Esophagus muscularis mucosa (tissue), 4 donors: ENCODE results near the gene FAM131C. TPM values are rescaled to one million over a fixed set of nuclear protein-coding genes. Genes with fewer than 3 reads are reported as not detected.
"Not testable (repeated sequence)": the region's sequence is repeated elsewhere in the genome, so short reads cannot be mapped to it uniquely, and the experiment has no call there.

Source experiments
- DNase-seq: peaks from one replicate; pipeline ENCODE4 v3.0.0-alpha.2; 2017; ENCODE audit errors: extremely low spot score
- H3K27ac ChIP-seq, 4 donors: fragments of 200-600 bp; sonication (generic); replicated peaks in 1 of 4; 1 replicate in 3 of 4; 2 replicates in 1 of 4; pipeline ENCODE4 v1.5.1; 2016 to 2019; ENCODE audit warnings: mild to moderate bottlenecking in 1 of 4
- H3K27me3 ChIP-seq, 4 donors: fragments of 200-600 bp; sonication (generic); one replicate each; pipeline versions ENCODE4 v1.5.1 to v1.6.0; 2016 to 2019
- H3K36me3 ChIP-seq, 4 donors: fragments of 200-600 bp; sonication (generic); one replicate each; pipeline ENCODE4 v1.5.1; 2016 to 2019
- H3K4me1 ChIP-seq, 4 donors: fragments of 200-600 bp; sonication (generic); one replicate each; pipeline ENCODE4 v1.5.1; 2016 to 2019
- H3K4me3 ChIP-seq, 4 donors: fragments of 200-600 bp; sonication (generic); 1 replicate in 2 of 4; 2 replicates in 2 of 4; pipeline ENCODE4 v1.5.1; 2016 to 2019; ENCODE audit warnings: mild to moderate bottlenecking in 4 of 4, moderate library complexity in 1 of 4
- H3K9me3 ChIP-seq, 4 donors: fragments of 200-600 bp; sonication (generic); 1 replicate in 3 of 4; 2 replicates in 1 of 4; pipeline ENCODE4 v1.5.1; 2016 to 2019
- EP300 ChIP-seq: sonication (generic); formaldehyde crosslinking; IDR thresholded peaks from one replicate; pipeline ENCODE4 v1.6.1; 2017; ENCODE audit warnings: antibody characterized with exemption
- POLR2A ChIP-seq: fragments of 450-650 bp; IDR thresholded peaks from one replicate; pipeline ENCODE4 v1.6.1; 2017; ENCODE audit warnings: antibody characterized with exemption, moderate library complexity, mild to moderate bottlenecking, low read depth
- POLR2AphosphoS5 ChIP-seq, 2 donors: sonication (generic); formaldehyde crosslinking; IDR thresholded peaks; one replicate each; pipeline ENCODE4 v1.6.1; 2017; ENCODE audit warnings: antibody characterized with exemption in 2 of 2
- WGBS: methylation state at CpG from one replicate; pipeline ENCODE4 v1.1.5; 2018; 5-methylcytosine and 5-hydroxymethylcytosine counted together
- intact Hi-C: fragments of 100-400 bp; cut with DNase I; formaldehyde crosslinking; loops from one replicate; pipeline ENCODE4 v1.15.1; 2023
- total RNA-seq, 4 donors: library from RNA; depleted of rRNA; stranded (reverse); fragments of >200 nt; gene quantifications; one replicate each; pipeline versions ENCODE4 v1.1.0 to v1.2.1, GENCODE V29; 2016
- TF ChIP-seq, protein P1 (sequence below), 3 experiments: fragments of 200-600 bp in 2 of 3; fragments of 450-650 bp in 1 of 3; sonication (generic) in 2 of 3; IDR thresholded peaks; one replicate each; pipeline ENCODE4 v1.5.1; 2017 to 2019; ENCODE audit warnings: antibody characterized with exemption in 3 of 3, mild to moderate bottlenecking in 2 of 3, moderate library complexity in 1 of 3

Gene FAM131C
- total RNA-seq, 4 donors from 2014 or later, result 0.33 to 0.39 TPM; not detected in 2

DNA sequence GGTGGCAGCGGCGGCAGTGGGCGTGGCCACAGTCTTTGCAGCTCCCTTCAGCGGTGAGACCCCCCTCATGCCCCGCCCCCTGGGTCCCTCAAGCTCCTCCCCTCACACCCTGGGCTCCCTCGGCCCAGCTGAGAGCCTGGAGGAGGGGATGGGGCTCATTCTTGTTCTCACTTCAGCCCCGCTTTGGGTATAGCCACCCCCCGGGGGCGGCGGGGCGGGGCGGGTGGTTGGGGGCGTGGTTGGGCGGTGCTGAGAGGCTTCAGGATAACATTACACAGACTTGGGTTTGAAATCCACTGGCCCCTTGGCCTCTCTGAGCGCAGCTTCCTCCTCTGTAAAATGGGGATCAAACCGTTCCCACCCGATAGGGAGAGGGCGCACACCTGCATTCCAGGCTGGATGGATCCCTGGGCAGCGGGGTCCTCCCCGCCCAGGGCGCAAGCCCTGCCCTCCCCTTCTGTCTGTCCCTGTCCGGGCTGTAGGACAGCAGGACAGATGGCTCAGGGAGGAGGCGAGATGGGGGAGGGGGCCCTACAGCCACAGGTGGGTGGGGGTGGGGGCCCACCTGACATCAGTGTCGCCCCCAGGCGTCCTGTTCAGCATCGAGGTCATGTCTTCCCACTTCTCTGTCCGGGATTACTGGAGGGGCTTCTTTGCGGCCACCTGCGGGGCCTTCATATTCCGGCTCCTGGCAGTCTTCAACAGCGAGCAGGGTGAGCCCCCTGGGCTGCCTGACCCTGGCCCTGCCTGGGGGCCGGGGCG, 46.5 kb downstream of the FAM131C start:
- peaks cover 9 to 21% (median 17%) of the 10 kb centered on the region in 4 donors for H3K4me1 ChIP-seq
- no peak for DNase-seq
- H3K4me3 ChIP-seq, result peak overlapping the region; percentile 39 to 48 (median 46)
- 17% methylated on average over 6 of the region's 33 CpGs for WGBS
- intact Hi-C loops, result no loop called here
- peak overlapping the region in 1 of 4 donors; percentile 61 for H3K27ac ChIP-seq
- H3K36me3 ChIP-seq, result no peaks in the 10 kb centered on the region
- no peaks in the 10 kb centered on the region for H3K9me3 ChIP-seq
- H3K27me3 ChIP-seq, result no peaks in the 10 kb centered on the region
- TF ChIP-seq EP300 (no peak), POLR2AphosphoS5 (IDR thresholded peaks at IDR 0.05) (peak in 1 of 2 donors; percentile 38)
- TF ChIP-seq, protein P1, sequence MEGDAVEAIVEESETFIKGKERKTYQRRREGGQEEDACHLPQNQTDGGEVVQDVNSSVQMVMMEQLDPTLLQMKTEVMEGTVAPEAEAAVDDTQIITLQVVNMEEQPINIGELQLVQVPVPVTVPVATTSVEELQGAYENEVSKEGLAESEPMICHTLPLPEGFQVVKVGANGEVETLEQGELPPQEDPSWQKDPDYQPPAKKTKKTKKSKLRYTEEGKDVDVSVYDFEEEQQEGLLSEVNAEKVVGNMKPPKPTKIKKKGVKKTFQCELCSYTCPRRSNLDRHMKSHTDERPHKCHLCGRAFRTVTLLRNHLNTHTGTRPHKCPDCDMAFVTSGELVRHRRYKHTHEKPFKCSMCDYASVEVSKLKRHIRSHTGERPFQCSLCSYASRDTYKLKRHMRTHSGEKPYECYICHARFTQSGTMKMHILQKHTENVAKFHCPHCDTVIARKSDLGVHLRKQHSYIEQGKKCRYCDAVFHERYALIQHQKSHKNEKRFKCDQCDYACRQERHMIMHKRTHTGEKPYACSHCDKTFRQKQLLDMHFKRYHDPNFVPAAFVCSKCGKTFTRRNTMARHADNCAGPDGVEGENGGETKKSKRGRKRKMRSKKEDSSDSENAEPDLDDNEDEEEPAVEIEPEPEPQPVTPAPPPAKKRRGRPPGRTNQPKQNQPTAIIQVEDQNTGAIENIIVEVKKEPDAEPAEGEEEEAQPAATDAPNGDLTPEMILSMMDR (IDR thresholded peaks at IDR 0.05), result no peak

DNA sequence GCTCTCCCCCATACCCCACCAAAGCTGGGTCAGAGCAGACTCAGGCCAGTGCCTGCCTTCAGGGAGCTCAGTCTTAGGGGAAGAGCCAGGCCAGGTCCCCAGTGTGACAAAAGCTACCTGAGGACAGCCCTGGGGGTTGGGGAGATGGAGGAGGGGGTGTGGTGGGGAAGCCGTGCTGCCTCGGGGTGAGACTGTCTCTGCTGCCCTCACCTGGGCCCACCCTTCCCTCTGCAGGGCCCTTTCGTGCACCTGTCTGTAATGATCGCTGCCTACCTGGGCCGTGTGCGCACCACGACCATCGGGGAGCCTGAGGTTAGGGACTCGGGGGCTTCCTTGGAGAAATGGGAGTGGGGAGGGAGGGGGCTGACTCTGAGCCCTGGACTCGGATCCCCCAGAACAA, 47.1 kb downstream of the FAM131C start:
- intact Hi-C loops, result not testable (repeated sequence)

DNA sequence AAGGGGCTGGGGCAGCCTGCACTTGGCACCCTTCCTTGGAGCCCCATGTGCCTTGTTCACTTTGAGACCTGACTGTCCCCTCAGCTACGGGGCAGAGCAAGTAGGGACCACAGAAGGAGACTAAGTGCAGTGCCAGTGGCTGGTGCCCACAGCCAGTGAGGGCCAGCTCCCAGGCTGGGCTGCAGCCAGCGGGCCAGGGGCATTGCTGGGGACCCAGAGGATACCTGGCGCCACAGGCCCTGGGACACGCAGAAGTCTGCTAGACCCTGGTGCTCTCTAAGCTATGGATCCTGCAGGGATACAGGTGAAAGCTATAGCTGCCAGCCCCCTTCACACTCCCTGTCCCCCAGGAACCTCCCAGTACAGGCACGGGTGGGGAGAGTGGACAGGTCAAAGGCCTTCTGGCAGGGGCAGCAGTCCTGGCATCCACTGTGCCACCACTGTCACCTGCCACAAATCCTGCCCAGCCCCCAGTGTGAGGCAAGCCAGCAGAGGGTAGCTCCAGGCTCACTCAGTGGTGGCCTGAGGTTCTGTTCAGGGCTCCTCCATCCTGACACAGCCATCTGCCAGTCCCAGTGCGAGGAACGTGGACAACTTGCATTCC, 50.3 kb downstream of the FAM131C start:
- intact Hi-C loops, result no loop called here
- TF ChIP-seq POLR2AphosphoS5 (IDR thresholded peaks at IDR 0.05) (no peak), POLR2A (no peak), EP300 (no peak)
- TF ChIP-seq, protein P1 (IDR thresholded peaks at IDR 0.05), result no peak
- 59% methylated on average over 3 of the region's 7 CpGs for WGBS
- no peaks in the 10 kb centered on the region for H3K27me3 ChIP-seq
- DNase-seq, result no peak
- peaks cover 29 to 58% (median 53%) of the 10 kb centered on the region in 4 donors for H3K4me1 ChIP-seq
- H3K4me3 ChIP-seq, result no peak overlapping the region
- no peaks in the 10 kb centered on the region for H3K36me3 ChIP-seq
- no peaks in the 10 kb centered on the region for H3K9me3 ChIP-seq
- H3K27ac ChIP-seq, result peak overlapping the region in 1 of 4 donors; percentile 97

More for the DNA sequence above, 47.1 kb downstream of the FAM131C start:
- 49% methylated on average over 8 of the region's 10 CpGs for WGBS
- Histone ChIP-seq H3K4me3 (peak overlapping the region in 3 of 4 donors; percentile 39 to 47 (median 44)), H3K4me1 (peaks cover 9 to 27% (median 23%) of the 10 kb centered on the region in 4 donors), H3K27ac (peak overlapping the region in 1 of 4 donors; percentile 61)
- not testable (repeated sequence) for H3K9me3 ChIP-seq, H3K36me3 ChIP-seq, DNase-seq, H3K27me3 ChIP-seq

DNA sequence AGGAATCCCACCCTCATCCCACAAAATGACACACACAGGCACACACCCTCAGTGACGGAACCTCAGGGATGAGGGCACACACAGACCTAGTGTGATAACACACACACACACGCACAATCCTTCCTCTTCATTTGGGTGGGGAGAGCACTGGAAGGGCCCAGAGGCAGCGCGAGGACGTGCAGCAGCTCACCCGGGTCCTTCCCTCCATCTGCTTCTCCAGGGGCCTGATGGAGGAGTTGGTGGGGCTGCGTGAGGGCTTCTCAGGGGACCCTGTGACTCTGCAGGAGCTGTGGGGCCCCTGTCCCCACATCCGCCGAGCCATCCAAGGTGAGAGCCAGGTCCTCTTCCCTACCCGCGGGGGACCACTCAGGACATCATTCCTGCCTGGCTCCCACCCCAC, 51.1 kb downstream of the FAM131C start:
- intact Hi-C loops, result no loop called here
- 78% methylated on average over 8 of the region's 11 CpGs for WGBS
- H3K27ac ChIP-seq, result peak overlapping the region; percentile 92 to 99 (median 98)
- H3K9me3 ChIP-seq, result no peaks in the 10 kb centered on the region
- no peak for DNase-seq
- H3K4me3 ChIP-seq, result no peak overlapping the region
- TF ChIP-seq EP300 (no peak), POLR2AphosphoS5 (IDR thresholded peaks at IDR 0.05) (no peak), POLR2A (no peak)
- TF ChIP-seq, protein P1 (IDR thresholded peaks at IDR 0.05), result no peak
- H3K27me3 ChIP-seq, result no peaks in the 10 kb centered on the region
- H3K36me3 ChIP-seq, result peaks cover 0 to 3% (median 0%) of the 10 kb centered on the region in 4 donors
- H3K4me1 ChIP-seq, result peaks cover 30 to 64% (median 59%) of the 10 kb centered on the region in 4 donors

DNA sequence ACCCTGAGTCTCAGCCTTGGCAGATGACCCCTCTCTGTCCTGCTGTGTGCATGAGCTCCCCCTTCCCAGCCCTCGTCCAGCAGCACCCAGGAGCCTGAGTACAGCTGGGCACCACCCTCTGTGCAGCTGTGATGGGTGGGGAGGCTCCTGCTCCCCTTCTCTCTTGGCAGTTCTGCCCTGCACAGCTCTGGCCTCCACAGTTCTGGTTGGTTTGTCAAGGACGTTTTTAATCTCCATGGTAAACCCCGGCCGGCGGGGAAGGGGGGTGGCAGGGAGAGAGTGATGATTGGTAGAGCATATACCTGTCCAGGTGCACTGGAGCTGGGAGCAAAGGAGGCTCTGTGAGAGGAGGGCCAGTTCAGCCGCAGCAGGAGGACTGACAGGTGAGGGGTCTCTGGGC, 51.8 kb downstream of the FAM131C start, which contains the start of gene CLCNKA:
CLCNKA (plus strand) TSS at position 356 of the 400 bp plus-strand sequence. CDS start 584 bp downstream, outside the sequence.
- Histone ChIP-seq H3K27me3 (no peaks in the 10 kb centered on the region), H3K9me3 (no peaks in the 10 kb centered on the region), H3K27ac (peak within 1 kb of the TSS; percentile 92 to 99 (median 98)), H3K4me1 (peaks cover 23 to 64% (median 56%) of the 10 kb centered on the region in 4 donors), H3K4me3 (no peak within 1 kb of the TSS), H3K36me3 (peaks cover 0 to 10% (median 0%) of the 10 kb centered on the region in 4 donors)
- WGBS, result 53% methylated on average over 6 of the region's 6 CpGs
- intact Hi-C loops, result no loop called here
- no peak for DNase-seq
- TF ChIP-seq, protein P1 (IDR thresholded peaks at IDR 0.05), result no peak
- TF ChIP-seq POLR2A (no peak), POLR2AphosphoS5 (IDR thresholded peaks at IDR 0.05) (no peak), EP300 (no peak)

DNA sequence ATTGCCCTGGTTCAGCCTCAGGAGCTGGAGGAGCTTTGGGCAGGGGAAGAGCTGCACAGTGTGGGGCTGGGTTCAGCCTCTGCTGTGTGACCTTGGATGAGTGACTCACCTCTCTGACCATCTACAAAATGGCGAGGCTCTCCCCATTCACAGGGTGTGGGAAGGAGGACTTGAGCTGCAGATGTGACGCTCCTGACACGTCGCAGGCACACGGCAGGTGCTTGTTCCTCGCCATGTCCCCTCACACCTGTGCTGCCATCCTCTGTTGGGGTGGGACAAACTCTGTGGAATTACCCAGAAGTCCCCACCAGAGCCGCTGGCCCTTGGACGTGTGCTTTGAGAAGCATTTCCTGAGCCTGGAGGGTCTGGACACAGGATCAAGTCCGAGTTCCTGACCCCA, 52.6 kb downstream of the FAM131C start:
- intact Hi-C loops, H3K4me3 ChIP-seq, H3K27me3 ChIP-seq, H3K9me3 ChIP-seq, DNase-seq: not testable (repeated sequence)
- Histone ChIP-seq H3K4me1 (peaks cover 22 to 66% (median 59%) of the 10 kb centered on the region in 4 donors), H3K36me3 (peaks cover 0 to 15% (median 0%) of the 10 kb centered on the region in 4 donors), H3K27ac (peak overlapping the region; percentile 92 to 99 (median 98))
- 86% methylated on average over 7 of the region's 9 CpGs for WGBS
